ENCODE measurements around the gene JOSD2.

DNA sequence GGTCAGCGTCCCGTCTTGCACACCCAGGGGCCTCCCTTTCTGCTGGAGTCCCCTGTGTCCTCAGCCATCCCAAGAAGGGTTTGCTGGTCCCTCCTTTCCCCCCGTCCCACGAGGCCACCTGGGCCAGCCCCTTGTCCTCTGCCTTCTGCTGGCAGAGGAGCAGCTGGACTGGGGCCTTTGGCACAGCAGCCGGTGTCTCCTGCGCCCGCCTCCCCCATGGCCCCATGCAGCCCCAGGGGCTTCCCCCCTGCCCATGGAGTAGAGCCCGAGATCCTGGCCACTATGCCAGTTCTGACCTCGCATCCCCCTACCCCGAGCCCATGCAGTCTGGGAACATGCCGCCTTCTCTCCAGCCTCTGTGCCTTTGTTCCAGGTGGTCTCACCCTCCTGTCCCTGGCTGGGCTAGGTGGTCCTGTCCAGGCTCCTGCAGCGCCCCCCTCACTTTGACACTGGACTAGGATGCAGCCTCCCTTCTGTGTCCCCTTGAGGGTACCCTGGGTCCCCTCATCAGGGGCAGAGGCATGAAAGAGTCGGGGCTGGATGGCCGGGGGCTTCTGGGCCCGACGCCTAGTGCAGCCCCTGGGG lies 28.6 kb downstream of the JOSD2 start:
- TF ChIP-seq POLR2A (IDR thresholded peaks at IDR 0.05), result no peak
- TF ChIP-seq, protein P1, sequence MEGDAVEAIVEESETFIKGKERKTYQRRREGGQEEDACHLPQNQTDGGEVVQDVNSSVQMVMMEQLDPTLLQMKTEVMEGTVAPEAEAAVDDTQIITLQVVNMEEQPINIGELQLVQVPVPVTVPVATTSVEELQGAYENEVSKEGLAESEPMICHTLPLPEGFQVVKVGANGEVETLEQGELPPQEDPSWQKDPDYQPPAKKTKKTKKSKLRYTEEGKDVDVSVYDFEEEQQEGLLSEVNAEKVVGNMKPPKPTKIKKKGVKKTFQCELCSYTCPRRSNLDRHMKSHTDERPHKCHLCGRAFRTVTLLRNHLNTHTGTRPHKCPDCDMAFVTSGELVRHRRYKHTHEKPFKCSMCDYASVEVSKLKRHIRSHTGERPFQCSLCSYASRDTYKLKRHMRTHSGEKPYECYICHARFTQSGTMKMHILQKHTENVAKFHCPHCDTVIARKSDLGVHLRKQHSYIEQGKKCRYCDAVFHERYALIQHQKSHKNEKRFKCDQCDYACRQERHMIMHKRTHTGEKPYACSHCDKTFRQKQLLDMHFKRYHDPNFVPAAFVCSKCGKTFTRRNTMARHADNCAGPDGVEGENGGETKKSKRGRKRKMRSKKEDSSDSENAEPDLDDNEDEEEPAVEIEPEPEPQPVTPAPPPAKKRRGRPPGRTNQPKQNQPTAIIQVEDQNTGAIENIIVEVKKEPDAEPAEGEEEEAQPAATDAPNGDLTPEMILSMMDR (IDR thresholded peaks at IDR 0.05), result no peak
